Endothelial cell of umbilical vein (primary cell): Measurements from ENCODE around the gene LSM7. TPM values are rescaled to one million over a fixed set of nuclear protein-coding genes. Genes with fewer than 3 reads are reported as not detected.

Experiments
- BruUV-seq: library from RNA; stranded (reverse); fragments of 400-500 nt; replicated peaks from 2 replicates; lab custom pipeline; 2021; lab: Mats Ljungman, UMichigan
- CTCF ChIA-PET: fragments of 300-600, 350-600 bp; sonication (Branson Sonifier 250); formaldehyde crosslinking; loops from one replicate; lab custom pipeline; 2021; ENCODE audit warnings: antibody characterized with exemption, inconsistent platforms; lab: Charles Lee
- POLR2A ChIA-PET: fragments of 300-600, 350-600 bp; sonication (Branson Sonifier 250); formaldehyde crosslinking; loops from one replicate; lab custom pipeline; 2021; ENCODE audit warnings: antibody characterized with exemption, inconsistent platforms; lab: Charles Lee
- DNase-seq: peaks from one replicate; pipeline ENCODE4 v3.0.0-alpha.2; 2011; ENCODE audit warnings: low read depth, low spot score
- FAIRE-seq: peaks from 2 replicates; lab custom pipeline; 2011; peaks lifted over from hg19 to GRCh38; lab: Jason Lieb, UNC
- H2AFZ ChIP-seq: 2 replicates; pipeline ENCODE4 v1.6.0; 2012; ENCODE audit warnings: low read depth, low read length, control low read depth, inconsistent platforms
- H3K27ac ChIP-seq: 2 replicates; pipeline ENCODE4 v1.5.1; 2011; ENCODE audit warnings: low read depth, mild to moderate bottlenecking, control low read depth, low read length, moderate library complexity; ENCODE audit not compliant: insufficient read depth
- H3K27me3 ChIP-seq, 2 experiments: 2 replicates each; pipeline versions ENCODE4 v1.6.0 to v1.6.1; 2011; ENCODE audit warnings: low read length in 2 of 2, mixed read lengths in 1 of 2; ENCODE audit not compliant: control insufficient read depth in 2 of 2, insufficient read depth in 2 of 2
- H3K36me3 ChIP-seq, 2 experiments: 2 replicates in 1 of 2; 3 replicates in 1 of 2; pipeline ENCODE4 v1.5.1; 2011; ENCODE audit warnings: low read length in 2 of 2, mild to moderate bottlenecking in 1 of 2, moderate library complexity in 1 of 2; ENCODE audit not compliant: control insufficient read depth in 2 of 2, insufficient read depth in 2 of 2; ENCODE audit errors: extremely low read depth in 1 of 2
- H3K4me1 ChIP-seq: 3 replicates; pipeline ENCODE4 v1.5.1; 2011; ENCODE audit warnings: mild to moderate bottlenecking, low read length; ENCODE audit not compliant: control insufficient read depth, insufficient read depth; ENCODE audit errors: extremely low read depth
- H3K4me2 ChIP-seq: 2 replicates; pipeline ENCODE4 v1.6.1; 2011; ENCODE audit warnings: low read length, control low read depth, mixed read lengths; ENCODE audit not compliant: insufficient read depth
- H3K4me3 ChIP-seq, 3 experiments: fragments of 200-600 bp in 1 of 3; sonication (generic), shearing (Covaris generic) in 1 of 3; replicated peaks in 1 of 3; 2 replicates each; pipeline ENCODE4 v1.5.1; 2011 to 2016; ENCODE audit warnings: control low read depth in 3 of 3, low read length in 3 of 3, mild to moderate bottlenecking in 2 of 3, inconsistent platforms in 1 of 3, low read depth in 1 of 3, moderate library complexity in 1 of 3; ENCODE audit not compliant: insufficient read depth in 1 of 3
- H3K79me2 ChIP-seq: 2 replicates; pipeline ENCODE4 v1.6.0; 2012; ENCODE audit warnings: low read length, inconsistent platforms; ENCODE audit not compliant: control insufficient read depth, insufficient read depth
- H3K9ac ChIP-seq: replicated peaks from 2 replicates; pipeline ENCODE3; 2011; ENCODE audit warnings: low read length, control low read depth; ENCODE audit not compliant: insufficient read depth; ENCODE audit errors: extremely low read depth
- H3K9me1 ChIP-seq: replicated peaks from 3 replicates; pipeline ENCODE4 v1.6.0; 2011; ENCODE audit warnings: mild to moderate bottlenecking, low read length; ENCODE audit not compliant: control insufficient read depth, insufficient read depth; ENCODE audit errors: extremely low read depth
- H3K9me3 ChIP-seq: replicated peaks from 2 replicates; pipeline ENCODE4 v1.5.1; 2012; ENCODE audit warnings: low read length, inconsistent platforms; ENCODE audit not compliant: control insufficient read depth, insufficient read depth
- H4K20me1 ChIP-seq: replicated peaks from 2 replicates; pipeline ENCODE3; 2011; ENCODE audit warnings: mild to moderate bottlenecking, low read length; ENCODE audit not compliant: control insufficient read depth, insufficient read depth; ENCODE audit errors: extremely low read depth
- CTCF ChIP-seq, 2 donors: IDR thresholded peaks; 1 replicate in 1 of 2; 2 replicates in 1 of 2; pipeline ENCODE4 v1.5.1; 2011; ENCODE audit warnings: low read length in 2 of 2, mild to moderate bottlenecking in 2 of 2, moderate library complexity in 2 of 2, control low read depth in 1 of 2, inconsistent platforms in 1 of 2, low read depth in 1 of 2; ENCODE audit not compliant: insufficient read depth in 1 of 2; ENCODE audit errors: extremely low read depth in 1 of 2
- EZH2 ChIP-seq: IDR thresholded peaks from 2 replicates; pipeline ENCODE4 v1.6.1; 2012; ENCODE audit warnings: borderline replicate concordance, low read depth, mild to moderate bottlenecking, moderate library complexity, low read length, inconsistent platforms; ENCODE audit not compliant: severe bottlenecking
- FOS ChIP-seq: IDR thresholded peaks from 2 replicates; pipeline ENCODE4 v1.6.1; 2011; ENCODE audit warnings: mild to moderate bottlenecking, low read length, moderate library complexity, borderline replicate concordance; ENCODE audit not compliant: insufficient read depth
- GATA2 ChIP-seq: IDR thresholded peaks from 2 replicates; pipeline ENCODE4 v1.7.0; 2011; ENCODE audit warnings: low read depth, mild to moderate bottlenecking, moderate library complexity, mixed read lengths, low read length; ENCODE audit not compliant: insufficient read length, insufficient read depth
- JUN ChIP-seq: IDR thresholded peaks from 2 replicates; pipeline ENCODE4 v1.6.1; 2011; ENCODE audit warnings: borderline replicate concordance, low read depth; ENCODE audit not compliant: insufficient read length, insufficient read depth
- MAX ChIP-seq: IDR thresholded peaks from 2 replicates; pipeline ENCODE4 v1.6.1; 2011; ENCODE audit not compliant: insufficient read depth, insufficient read length
- MYC ChIP-seq: IDR thresholded peaks from one replicate; pipeline ENCODE4 v1.6.1; 2011; ENCODE audit warnings: mild to moderate bottlenecking, low read depth, low read length
- POLR2A ChIP-seq: IDR thresholded peaks from 2 replicates; pipeline ENCODE4 v1.6.1; 2012; ENCODE audit warnings: low read depth, mild to moderate bottlenecking, control low read depth, low read length
- POLR2AphosphoS5 ChIP-seq: IDR thresholded peaks from 2 replicates; pipeline ENCODE4 v1.6.1; 2012; ENCODE audit warnings: low read depth, mild to moderate bottlenecking, control low read depth, low read length, moderate library complexity; ENCODE audit not compliant: insufficient read depth
- dilution Hi-C: fragments of 300-500 bp; cut with MboI; formaldehyde crosslinking; loops from one replicate; pipeline ENCODE4 v1.15.0; 2019; ENCODE audit warnings: low sequenced_read_pairs; ENCODE audit not compliant: extremely low pct_ligation_motif_present
- intact Hi-C: fragments of 100-400 bp; cut with micrococcal nuclease; formaldehyde crosslinking; loops from one replicate; pipeline ENCODE4 v1.10.0; 2022
- polyA plus RNA-seq, 4 experiments: library from polyadenylated mRNA; depleted of rRNA in 3 of 4; stranded (reverse) in 3 of 4; unstranded in 1 of 4; fragments of >200 nt; gene quantifications; 2 replicates each; pipeline versions ENCODE4 v1.2.1 to v1.2.3, GENCODE V29; 2011 to 2012; ENCODE audit warnings: missing spikeins in 1 of 4
- total RNA-seq: library from RNA; stranded (reverse); gene quantifications from 2 replicates; pipeline ENCODE4 v1.2.3, GENCODE V29; 2021

LSM7 gene
- total and polyA plus RNA-seq, 2 donors (not counting 3 experiments of a cell fraction or from before 2014, with no cell fraction given): 124 to 673 TPM

- H3K9ac ChIP-seq: no peak overlapping the region
- H3K27ac ChIP-seq: no peak overlapping the region
- H3K9me1 ChIP-seq: no peaks in the 10 kb centered on the region
These were observed 3.3 kb upstream of the LSM7 start for GRCh38 chr19:2331601-2332246.

More at GRCh38 chr19:2331601-2332246, 3.3 kb upstream of the LSM7 start:
- intact Hi-C loops (no loop called here), dilution Hi-C loops (no loop called here)
- BruUV-seq: no TSS peak
- peaks cover 15% of the 10 kb centered on the region for H3K4me1 ChIP-seq
- DNase-seq (no peak), FAIRE-seq (no peak)
- H3K9me3 ChIP-seq: no peaks in the 10 kb centered on the region
- no peak overlapping the region for H2AFZ ChIP-seq
- no peak overlapping the region for H3K4me3 ChIP-seq
- H4K20me1 ChIP-seq: no peaks in the 10 kb centered on the region
- ChIA-PET CTCF (no interaction called here), POLR2A (interaction anchor here (0.6 kb wide), 1 partner anchor 146 kb away, joined by 6 read pairs; no protein-coding TSS in a partner anchor)
- H3K79me2 ChIP-seq: peaks cover 39% of the 10 kb centered on the region
- H3K36me3 ChIP-seq: no peaks in the 10 kb centered on the region
- H3K27me3 ChIP-seq: no peaks in the 10 kb centered on the region
- H3K4me2 ChIP-seq: no peak overlapping the region
- TF ChIP-seq MYC (no peak), POLR2A (no peak), GATA2 (no peak), MAX (no peak), EZH2 (no peak), FOS (no peak), JUN (no peak), CTCF (IDR thresholded peaks at IDR 0.05; ENCODE audit: extremely low read depth in 1 of 2, insufficient read depth in 1 of 2, low read depth in 1 of 2, low read length in 2 of 2) (no peak), POLR2AphosphoS5 (no peak)
